ENCODE measurements around the gene INTS11.

DNA sequence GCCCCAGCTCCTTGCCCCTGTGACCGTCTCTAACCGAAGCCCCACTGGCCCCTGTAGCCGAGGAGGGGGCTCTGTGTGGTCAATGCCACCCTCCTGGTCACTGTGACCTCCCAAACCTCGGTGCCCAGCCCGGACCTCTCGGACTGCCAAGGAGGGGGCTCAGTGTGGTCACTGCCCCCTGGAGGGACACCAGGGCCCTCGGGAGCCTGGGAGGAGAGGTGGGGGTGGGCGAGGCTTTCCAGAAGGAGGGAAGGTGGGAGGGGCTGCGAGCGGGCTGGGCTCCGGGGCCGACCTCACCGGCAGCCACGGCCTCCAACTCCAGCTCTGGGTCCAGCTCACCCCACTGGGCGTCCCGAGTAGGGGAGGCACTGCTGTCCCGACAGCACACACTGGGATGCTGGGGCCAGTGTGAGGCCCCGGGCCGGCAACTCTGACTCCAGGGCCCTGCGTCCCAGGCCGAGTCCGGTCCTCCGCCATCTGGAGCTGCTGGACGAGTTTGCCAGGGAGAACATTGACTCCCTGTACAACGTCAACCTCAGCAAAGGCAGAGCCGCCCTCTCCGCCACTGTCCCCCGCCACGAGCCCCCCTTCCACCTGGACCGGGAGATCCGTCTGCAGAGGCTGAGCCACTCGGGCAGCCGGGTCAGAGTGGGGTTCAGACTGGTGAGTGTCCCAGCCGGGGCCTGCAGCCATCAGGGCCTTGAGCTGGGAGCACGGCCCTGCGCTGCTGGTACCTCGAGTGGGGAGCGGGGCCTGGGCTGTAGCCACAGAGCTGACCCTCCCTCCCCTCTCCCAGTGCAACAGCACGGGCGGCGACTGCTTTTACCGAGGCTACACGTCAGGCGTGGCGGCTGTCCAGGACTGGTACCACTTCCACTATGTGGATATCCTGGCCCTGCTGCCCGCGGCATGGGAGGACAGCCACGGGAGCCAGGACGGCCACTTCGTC is 37.9 kb downstream of the INTS11 start:
- TF ChIP-seq, protein P1, sequence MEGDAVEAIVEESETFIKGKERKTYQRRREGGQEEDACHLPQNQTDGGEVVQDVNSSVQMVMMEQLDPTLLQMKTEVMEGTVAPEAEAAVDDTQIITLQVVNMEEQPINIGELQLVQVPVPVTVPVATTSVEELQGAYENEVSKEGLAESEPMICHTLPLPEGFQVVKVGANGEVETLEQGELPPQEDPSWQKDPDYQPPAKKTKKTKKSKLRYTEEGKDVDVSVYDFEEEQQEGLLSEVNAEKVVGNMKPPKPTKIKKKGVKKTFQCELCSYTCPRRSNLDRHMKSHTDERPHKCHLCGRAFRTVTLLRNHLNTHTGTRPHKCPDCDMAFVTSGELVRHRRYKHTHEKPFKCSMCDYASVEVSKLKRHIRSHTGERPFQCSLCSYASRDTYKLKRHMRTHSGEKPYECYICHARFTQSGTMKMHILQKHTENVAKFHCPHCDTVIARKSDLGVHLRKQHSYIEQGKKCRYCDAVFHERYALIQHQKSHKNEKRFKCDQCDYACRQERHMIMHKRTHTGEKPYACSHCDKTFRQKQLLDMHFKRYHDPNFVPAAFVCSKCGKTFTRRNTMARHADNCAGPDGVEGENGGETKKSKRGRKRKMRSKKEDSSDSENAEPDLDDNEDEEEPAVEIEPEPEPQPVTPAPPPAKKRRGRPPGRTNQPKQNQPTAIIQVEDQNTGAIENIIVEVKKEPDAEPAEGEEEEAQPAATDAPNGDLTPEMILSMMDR (IDR thresholded peaks at IDR 0.05; ENCODE audit: low read depth, low read length, missing input control) = no peak
- no peak for TF ChIP-seq NR2F2 (IDR thresholded peaks at IDR 0.05)
- no peak for TF ChIP-seq RAD21 (IDR thresholded peaks at IDR 0.05)
- TF ChIP-seq, protein P2, sequence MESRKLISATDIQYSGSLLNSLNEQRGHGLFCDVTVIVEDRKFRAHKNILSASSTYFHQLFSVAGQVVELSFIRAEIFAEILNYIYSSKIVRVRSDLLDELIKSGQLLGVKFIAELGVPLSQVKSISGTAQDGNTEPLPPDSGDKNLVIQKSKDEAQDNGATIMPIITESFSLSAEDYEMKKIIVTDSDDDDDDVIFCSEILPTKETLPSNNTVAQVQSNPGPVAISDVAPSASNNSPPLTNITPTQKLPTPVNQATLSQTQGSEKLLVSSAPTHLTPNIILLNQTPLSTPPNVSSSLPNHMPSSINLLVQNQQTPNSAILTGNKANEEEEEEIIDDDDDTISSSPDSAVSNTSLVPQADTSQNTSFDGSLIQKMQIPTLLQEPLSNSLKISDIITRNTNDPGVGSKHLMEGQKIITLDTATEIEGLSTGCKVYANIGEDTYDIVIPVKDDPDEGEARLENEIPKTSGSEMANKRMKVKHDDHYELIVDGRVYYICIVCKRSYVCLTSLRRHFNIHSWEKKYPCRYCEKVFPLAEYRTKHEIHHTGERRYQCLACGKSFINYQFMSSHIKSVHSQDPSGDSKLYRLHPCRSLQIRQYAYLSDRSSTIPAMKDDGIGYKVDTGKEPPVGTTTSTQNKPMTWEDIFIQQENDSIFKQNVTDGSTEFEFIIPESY (IDR thresholded peaks at IDR 0.05) = no peak
- TF ChIP-seq TAF1 (conservative IDR thresholded peaks at IDR 0.05) = no peak
- TF ChIP-seq, protein P3, sequence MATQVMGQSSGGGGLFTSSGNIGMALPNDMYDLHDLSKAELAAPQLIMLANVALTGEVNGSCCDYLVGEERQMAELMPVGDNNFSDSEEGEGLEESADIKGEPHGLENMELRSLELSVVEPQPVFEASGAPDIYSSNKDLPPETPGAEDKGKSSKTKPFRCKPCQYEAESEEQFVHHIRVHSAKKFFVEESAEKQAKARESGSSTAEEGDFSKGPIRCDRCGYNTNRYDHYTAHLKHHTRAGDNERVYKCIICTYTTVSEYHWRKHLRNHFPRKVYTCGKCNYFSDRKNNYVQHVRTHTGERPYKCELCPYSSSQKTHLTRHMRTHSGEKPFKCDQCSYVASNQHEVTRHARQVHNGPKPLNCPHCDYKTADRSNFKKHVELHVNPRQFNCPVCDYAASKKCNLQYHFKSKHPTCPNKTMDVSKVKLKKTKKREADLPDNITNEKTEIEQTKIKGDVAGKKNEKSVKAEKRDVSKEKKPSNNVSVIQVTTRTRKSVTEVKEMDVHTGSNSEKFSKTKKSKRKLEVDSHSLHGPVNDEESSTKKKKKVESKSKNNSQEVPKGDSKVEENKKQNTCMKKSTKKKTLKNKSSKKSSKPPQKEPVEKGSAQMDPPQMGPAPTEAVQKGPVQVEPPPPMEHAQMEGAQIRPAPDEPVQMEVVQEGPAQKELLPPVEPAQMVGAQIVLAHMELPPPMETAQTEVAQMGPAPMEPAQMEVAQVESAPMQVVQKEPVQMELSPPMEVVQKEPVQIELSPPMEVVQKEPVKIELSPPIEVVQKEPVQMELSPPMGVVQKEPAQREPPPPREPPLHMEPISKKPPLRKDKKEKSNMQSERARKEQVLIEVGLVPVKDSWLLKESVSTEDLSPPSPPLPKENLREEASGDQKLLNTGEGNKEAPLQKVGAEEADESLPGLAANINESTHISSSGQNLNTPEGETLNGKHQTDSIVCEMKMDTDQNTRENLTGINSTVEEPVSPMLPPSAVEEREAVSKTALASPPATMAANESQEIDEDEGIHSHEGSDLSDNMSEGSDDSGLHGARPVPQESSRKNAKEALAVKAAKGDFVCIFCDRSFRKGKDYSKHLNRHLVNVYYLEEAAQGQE (IDR thresholded peaks at IDR 0.05) = no peak
- TF ChIP-seq, protein P4, sequence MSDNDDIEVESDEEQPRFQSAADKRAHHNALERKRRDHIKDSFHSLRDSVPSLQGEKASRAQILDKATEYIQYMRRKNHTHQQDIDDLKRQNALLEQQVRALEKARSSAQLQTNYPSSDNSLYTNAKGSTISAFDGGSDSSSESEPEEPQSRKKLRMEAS (IDR thresholded peaks at IDR 0.05) = no peak
- TF ChIP-seq YY1 (IDR thresholded peaks at IDR 0.05) = no peak
- TF ChIP-seq HNF4A (conservative IDR thresholded peaks at IDR 0.05) = no peak
- TF ChIP-seq, protein P5, sequence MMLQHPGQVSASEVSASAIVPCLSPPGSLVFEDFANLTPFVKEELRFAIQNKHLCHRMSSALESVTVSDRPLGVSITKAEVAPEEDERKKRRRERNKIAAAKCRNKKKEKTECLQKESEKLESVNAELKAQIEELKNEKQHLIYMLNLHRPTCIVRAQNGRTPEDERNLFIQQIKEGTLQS (IDR thresholded peaks at IDR 0.05) = no peak
- no peak for TF ChIP-seq JUND (IDR thresholded peaks at IDR 0.05)
- no peak for TF ChIP-seq GABPA (IDR thresholded peaks at IDR 0.05 in 1 of 2, conservative IDR thresholded peaks at IDR 0.05 in 1 of 2)
- TF ChIP-seq RXRA (IDR thresholded peaks at IDR 0.05) = no peak

Measured in liver (tissue), 3 donors.